ENCODE data around the gene ARHGDIA. TPM values are rescaled to one million over a fixed set of nuclear protein-coding genes. Genes with fewer than 3 reads are reported as not detected.

ARHGDIA gene
- total RNA-seq, 1 donor from 2014 or later: 120 TPM

DNA sequence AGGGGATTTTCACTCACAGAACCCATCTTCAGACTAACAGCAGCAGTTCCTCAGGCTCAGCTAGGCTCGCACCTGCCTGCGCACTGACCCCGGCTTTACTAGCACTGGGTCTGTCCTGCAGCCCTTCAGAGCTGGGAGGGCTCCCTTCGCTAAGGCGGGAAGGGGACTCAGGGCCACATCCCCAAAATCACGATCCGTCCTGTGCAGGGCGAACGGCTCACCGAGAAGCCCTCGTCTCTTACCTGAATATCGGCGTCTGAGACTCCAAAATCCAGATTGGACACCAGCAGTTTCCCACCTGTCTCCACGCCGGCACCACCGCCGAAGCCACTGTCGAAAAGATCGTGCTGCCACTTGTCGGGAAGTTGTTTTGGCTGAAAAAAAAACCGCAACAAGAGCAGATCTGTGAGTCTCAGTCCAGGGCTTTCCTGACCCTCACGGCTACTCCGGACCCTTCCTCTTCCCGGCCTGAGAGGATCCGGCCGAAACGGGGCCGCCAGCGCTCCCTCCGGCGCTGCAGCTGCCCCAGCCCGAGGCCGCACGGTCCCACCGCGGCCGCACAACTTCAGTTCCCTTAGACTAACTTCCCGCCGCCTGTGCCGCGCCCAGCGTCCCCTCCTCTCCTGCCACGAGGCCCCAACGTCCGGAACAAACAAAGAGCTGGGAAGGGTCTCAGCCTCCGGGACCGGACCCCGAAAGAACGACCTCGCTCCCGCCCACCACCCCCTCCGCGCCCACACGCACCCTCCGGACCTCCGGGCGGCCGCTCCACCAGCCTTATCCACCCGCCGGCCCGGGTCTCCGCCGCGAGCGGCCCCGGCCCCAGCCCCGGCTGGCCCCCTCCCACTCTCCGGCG lies 19.5 kb upstream of the ARHGDIA start:
- peaks cover 0 to 55% of the 10 kb centered on the region in 2 donors for H3K36me3 ChIP-seq
- H3K27me3 ChIP-seq: no peaks in the 10 kb centered on the region
- H3K4me3 ChIP-seq: peak overlapping the region; percentile 82 to 95
- H3K4me1 ChIP-seq: peaks cover 35% of the 10 kb centered on the region
- no peak for TF ChIP-seq POLR2AphosphoS5 (IDR thresholded peaks at IDR 0.05; ENCODE audit: insufficient read depth in 1 of 2, low read depth in 1 of 2)
- no peak for TF ChIP-seq POLR2A (IDR thresholded peaks at IDR 0.05)
- TF ChIP-seq, protein P1, sequence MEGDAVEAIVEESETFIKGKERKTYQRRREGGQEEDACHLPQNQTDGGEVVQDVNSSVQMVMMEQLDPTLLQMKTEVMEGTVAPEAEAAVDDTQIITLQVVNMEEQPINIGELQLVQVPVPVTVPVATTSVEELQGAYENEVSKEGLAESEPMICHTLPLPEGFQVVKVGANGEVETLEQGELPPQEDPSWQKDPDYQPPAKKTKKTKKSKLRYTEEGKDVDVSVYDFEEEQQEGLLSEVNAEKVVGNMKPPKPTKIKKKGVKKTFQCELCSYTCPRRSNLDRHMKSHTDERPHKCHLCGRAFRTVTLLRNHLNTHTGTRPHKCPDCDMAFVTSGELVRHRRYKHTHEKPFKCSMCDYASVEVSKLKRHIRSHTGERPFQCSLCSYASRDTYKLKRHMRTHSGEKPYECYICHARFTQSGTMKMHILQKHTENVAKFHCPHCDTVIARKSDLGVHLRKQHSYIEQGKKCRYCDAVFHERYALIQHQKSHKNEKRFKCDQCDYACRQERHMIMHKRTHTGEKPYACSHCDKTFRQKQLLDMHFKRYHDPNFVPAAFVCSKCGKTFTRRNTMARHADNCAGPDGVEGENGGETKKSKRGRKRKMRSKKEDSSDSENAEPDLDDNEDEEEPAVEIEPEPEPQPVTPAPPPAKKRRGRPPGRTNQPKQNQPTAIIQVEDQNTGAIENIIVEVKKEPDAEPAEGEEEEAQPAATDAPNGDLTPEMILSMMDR (IDR thresholded peaks at IDR 0.05): no peak
- peak overlapping the region; percentile 72 for H3K27ac ChIP-seq
- intact Hi-C loops (cut with DNase I): no loop called here
- H3K9me3 ChIP-seq: no peaks in the 10 kb centered on the region
- DNase-seq (ENCODE audit: extremely low spot score in 2 of 2): no peak

DNA sequence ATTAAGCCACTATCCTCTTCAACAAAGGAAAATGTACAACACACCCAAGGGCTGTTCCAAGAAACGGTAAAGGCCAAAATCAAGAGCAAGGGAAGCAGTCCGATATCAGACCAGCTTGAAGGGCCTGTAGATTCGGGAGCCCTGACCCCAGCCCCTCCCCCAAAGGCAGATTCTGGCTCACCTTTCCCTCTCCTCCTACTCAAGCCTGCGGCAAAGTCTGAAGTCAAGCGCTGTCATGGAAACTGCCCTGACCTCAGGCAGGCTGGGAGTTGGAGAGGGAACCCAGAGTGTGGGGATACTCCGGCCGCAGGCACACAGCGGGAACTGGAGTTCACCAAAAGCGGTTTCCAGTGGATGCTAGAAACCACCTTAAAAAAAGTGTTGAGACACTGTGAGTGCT lies 18.5 kb upstream of the ARHGDIA start:
- H3K4me1 ChIP-seq: peaks cover 35% of the 10 kb centered on the region
- H3K4me3 ChIP-seq: no peak overlapping the region
- intact Hi-C loops (cut with DNase I): no loop called here
- peaks cover 0 to 55% of the 10 kb centered on the region in 2 donors for H3K36me3 ChIP-seq
- H3K9me3 ChIP-seq: no peaks in the 10 kb centered on the region
- H3K27ac ChIP-seq: no peak overlapping the region
- no peak for DNase-seq (ENCODE audit: extremely low spot score in 2 of 2)
- TF ChIP-seq, protein P1 (IDR thresholded peaks at IDR 0.05): no peak
- no peak for TF ChIP-seq POLR2AphosphoS5 (IDR thresholded peaks at IDR 0.05; ENCODE audit: insufficient read depth in 1 of 2, low read depth in 1 of 2)
- no peak for TF ChIP-seq POLR2A (IDR thresholded peaks at IDR 0.05)
- H3K27me3 ChIP-seq: no peaks in the 10 kb centered on the region

DNA sequence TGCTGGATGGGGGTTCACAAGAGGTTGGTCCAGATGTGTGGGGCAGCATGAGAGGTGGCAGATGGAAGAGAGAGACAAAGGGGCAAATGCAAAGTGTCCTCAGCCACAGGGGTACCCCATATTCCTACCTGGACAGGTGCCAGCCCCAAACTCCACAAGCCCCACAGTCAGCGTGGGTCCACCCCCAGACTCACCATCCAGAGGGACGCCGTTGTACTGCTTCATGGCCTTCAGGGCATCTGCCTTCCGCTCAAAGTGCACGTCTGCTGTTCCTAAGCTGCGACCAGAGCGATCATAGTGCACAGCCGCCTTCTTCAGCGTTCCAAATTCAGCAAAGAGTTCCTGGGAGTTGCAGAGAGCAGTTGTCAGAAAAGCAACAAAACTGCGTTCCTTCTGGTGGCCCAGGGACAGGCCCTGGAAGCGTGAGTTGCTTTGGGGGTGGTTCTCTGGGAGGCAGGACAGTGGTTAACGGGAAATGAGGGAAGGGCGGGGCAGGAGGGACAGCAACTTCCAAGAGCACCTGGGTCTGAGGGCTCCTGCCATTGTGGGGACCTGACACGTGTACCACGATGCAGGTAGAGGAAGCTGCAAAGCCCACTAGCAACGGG lies 18.0 kb upstream of the ARHGDIA start:
- no peaks in the 10 kb centered on the region for H3K9me3 ChIP-seq
- no peaks in the 10 kb centered on the region for H3K27me3 ChIP-seq
- no peak for DNase-seq (ENCODE audit: extremely low spot score in 2 of 2)
- intact Hi-C loops (cut with DNase I): no loop called here
- no peak overlapping the region for H3K27ac ChIP-seq
- H3K4me3 ChIP-seq: no peak overlapping the region
- H3K4me1 ChIP-seq: peaks cover 35% of the 10 kb centered on the region
- TF ChIP-seq, protein P1 (IDR thresholded peaks at IDR 0.05): no peak
- TF ChIP-seq POLR2AphosphoS5 (IDR thresholded peaks at IDR 0.05; ENCODE audit: insufficient read depth in 1 of 2, low read depth in 1 of 2) (no peak), POLR2A (IDR thresholded peaks at IDR 0.05) (no peak)
- H3K36me3 ChIP-seq: peaks cover 0 to 50% of the 10 kb centered on the region in 2 donors

DNA sequence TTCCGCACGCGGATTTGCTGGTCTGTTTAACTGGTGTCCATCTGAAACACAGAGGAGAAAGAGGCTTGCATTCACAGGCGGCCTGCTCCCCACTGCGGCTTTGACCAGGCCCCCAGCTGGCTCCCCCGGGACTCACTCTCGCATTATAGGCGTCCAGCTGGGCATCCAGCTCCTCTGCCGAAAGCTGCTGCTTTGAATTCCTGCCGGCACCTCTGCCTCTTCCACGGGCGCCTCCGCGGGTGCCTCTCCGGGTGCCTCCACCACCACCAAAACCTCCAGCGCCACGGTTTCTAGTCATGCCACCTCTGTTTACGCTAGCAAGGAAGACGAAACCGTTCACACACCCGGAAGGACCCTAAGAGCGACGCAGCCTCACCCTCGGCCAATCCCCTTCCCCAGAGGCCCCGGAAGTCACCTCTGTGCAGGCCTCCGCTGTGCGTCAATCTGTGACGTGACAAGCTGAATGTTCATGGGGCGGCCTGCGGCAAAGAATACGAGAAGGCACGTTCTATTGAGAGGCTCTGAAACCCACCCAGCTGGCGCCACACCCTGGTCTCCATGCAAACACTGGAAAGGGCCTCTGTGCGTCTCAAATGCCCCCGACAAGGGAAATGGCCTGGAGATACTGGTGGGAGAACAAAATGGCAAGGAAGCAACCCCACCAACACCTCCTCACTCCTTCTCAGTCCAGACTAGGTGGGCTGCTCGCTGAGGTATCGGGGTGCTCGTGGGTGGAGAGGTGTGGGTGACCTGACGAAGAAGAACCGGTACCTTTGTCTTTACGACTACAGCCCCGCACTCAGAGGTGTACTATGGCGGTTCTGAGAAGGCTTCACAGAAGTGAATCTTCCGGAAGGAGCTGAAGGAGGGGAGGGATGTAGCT lies 17.2 kb upstream of the ARHGDIA start:
- Histone ChIP-seq H3K27me3 (no peaks in the 10 kb centered on the region), H3K36me3 (peaks cover 0 to 47% of the 10 kb centered on the region in 2 donors), H3K9me3 (no peaks in the 10 kb centered on the region), H3K4me1 (peaks cover 31% of the 10 kb centered on the region), H3K27ac (no peak overlapping the region), H3K4me3 (no peak overlapping the region)
- TF ChIP-seq POLR2AphosphoS5 (IDR thresholded peaks at IDR 0.05; ENCODE audit: insufficient read depth in 1 of 2, low read depth in 1 of 2) (no peak), POLR2A (IDR thresholded peaks at IDR 0.05) (no peak)
- TF ChIP-seq, protein P1 (IDR thresholded peaks at IDR 0.05): no peak
- intact Hi-C loops (cut with DNase I): no loop called here
- no peak for DNase-seq (ENCODE audit: extremely low spot score in 2 of 2)

All from vagina (tissue), 2 donors.